ENCODE results near the gene IL11. TPM values are rescaled to one million over a fixed set of nuclear protein-coding genes. Genes with fewer than 3 reads are reported as not detected.
"Not testable (repeated sequence)": the region's sequence is repeated elsewhere in the genome, so short reads cannot be mapped to it uniquely, and the experiment has no call there.

The IL11 gene
- total RNA-seq: under 1 TPM in 2 of 6 donors, not detected in 4; 0.20 to 0.34 TPM

GRCh38 chr19:55370305-55370988, at the start of gene IL11:
TSS of gene IL11 (minus strand) at chr19:55370463. CDS start at chr19:55370310, 153 bp downstream.
- ATAC-seq (ENCODE audit: low FRiP score in 2 of 2) (peak in 1 of 2 donors; percentile 9), DNase-seq (no peak)
- no peaks in the 10 kb centered on the region for H3K36me3 ChIP-seq
- H3K9me3 ChIP-seq: no peaks in the 10 kb centered on the region
- H3K4me1 ChIP-seq: peaks cover 11 to 29% (median 21%) of the 10 kb centered on the region in 4 donors
- peak within 1 kb of the TSS in 3 of 4 donors; percentile 17 to 38 (median 25) for H3K4me3 ChIP-seq
- WGBS, 2 donors: 6 to 19% methylated on average over 18 to 31 of the region's 32 CpGs
- no peak for TF ChIP-seq POLR2A (IDR thresholded peaks at IDR 0.05)
- no peak for TF ChIP-seq POLR2AphosphoS5 (IDR thresholded peaks at IDR 0.05)
- no peak for TF ChIP-seq CTCF (IDR thresholded peaks at IDR 0.05)
- no peak for TF ChIP-seq EP300 (IDR thresholded peaks at IDR 0.05)
- peaks cover 1 to 58% (median 34%) of the 10 kb centered on the region in 4 donors for H3K27me3 ChIP-seq
- no peak within 1 kb of the TSS for H3K27ac ChIP-seq

- 60 to 70% methylated on average over 1 to 5 of the region's 5 CpGs for WGBS, 2 donors
- Histone ChIP-seq H3K36me3 (no peaks in the 10 kb centered on the region), H3K27me3 (no peaks in the 10 kb centered on the region), H3K4me3 (no peak overlapping the region), H3K27ac (no peak overlapping the region), H3K4me1 (no peaks in the 10 kb centered on the region), H3K9me3 (no peaks in the 10 kb centered on the region)
- TF ChIP-seq EP300 (IDR thresholded peaks at IDR 0.05) (no peak), POLR2AphosphoS5 (IDR thresholded peaks at IDR 0.05) (no peak), POLR2A (IDR thresholded peaks at IDR 0.05) (no peak), CTCF (IDR thresholded peaks at IDR 0.05) (no peak)
- DNase-seq (no peak), ATAC-seq (ENCODE audit: low FRiP score in 2 of 2) (no peak)
Observed at GRCh38 chr19:55419624-55420236, 49.5 kb upstream of the IL11 start.

- no peaks in the 10 kb centered on the region for H3K27me3 ChIP-seq
- H3K9me3 ChIP-seq: no peaks in the 10 kb centered on the region
- H3K4me3 ChIP-seq: no peak overlapping the region
- no peak for ATAC-seq (ENCODE audit: low FRiP score in 2 of 2)
- TF ChIP-seq POLR2A (IDR thresholded peaks at IDR 0.05) (no peak), EP300 (IDR thresholded peaks at IDR 0.05) (no peak), POLR2AphosphoS5 (IDR thresholded peaks at IDR 0.05) (no peak)
- H3K4me1 ChIP-seq: no peaks in the 10 kb centered on the region
- 59 to 73% methylated on average over 3 to 5 of the region's 5 CpGs for WGBS, 2 donors
- no peaks in the 10 kb centered on the region for H3K36me3 ChIP-seq
- H3K27ac ChIP-seq: no peak overlapping the region
- no peak for DNase-seq
Observed at GRCh38 chr19:55419103-55419502, 48.8 kb upstream of the IL11 start.

- Histone ChIP-seq H3K9me3 (no peaks in the 10 kb centered on the region), H3K4me1 (no peaks in the 10 kb centered on the region), H3K27me3 (no peaks in the 10 kb centered on the region), H3K36me3 (no peaks in the 10 kb centered on the region), H3K4me3 (no peak overlapping the region), H3K27ac (no peak overlapping the region)
- ATAC-seq (ENCODE audit: low FRiP score in 2 of 2): peak; percentile 71 to 89
- DNase-seq: peak in 1 of 2 donors; percentile 39
- WGBS, 2 donors: 19 to 22% methylated on average over 6 to 7 of the region's 7 CpGs
- TF ChIP-seq POLR2A (IDR thresholded peaks at IDR 0.05) (no peak), EP300 (IDR thresholded peaks at IDR 0.05) (no peak), CTCF (IDR thresholded peaks at IDR 0.05) (peak; percentile 35 to 66 (median 54)), POLR2AphosphoS5 (IDR thresholded peaks at IDR 0.05) (no peak)
Observed at GRCh38 chr19:55418185-55418584, 47.9 kb upstream of the IL11 start.

GRCh38 chr19:55410168-55410567, 39.9 kb upstream of the IL11 start:
- H3K27me3 ChIP-seq: no peaks in the 10 kb centered on the region
- H3K36me3 ChIP-seq: peaks cover 0 to 7% (median 2%) of the 10 kb centered on the region in 4 donors
- 85 to 96% methylated on average over 2 of the region's 2 CpGs for WGBS, 2 donors
- no peak for TF ChIP-seq CTCF (IDR thresholded peaks at IDR 0.05)
- TF ChIP-seq POLR2AphosphoS5 (IDR thresholded peaks at IDR 0.05): no peak
- no peak for TF ChIP-seq EP300 (IDR thresholded peaks at IDR 0.05)
- no peak for TF ChIP-seq POLR2A (IDR thresholded peaks at IDR 0.05)
- H3K4me3 ChIP-seq: no peak overlapping the region
- H3K9me3 ChIP-seq: no peaks in the 10 kb centered on the region
- H3K4me1 ChIP-seq: peaks cover 18 to 26% (median 19%) of the 10 kb centered on the region in 4 donors
- H3K27ac ChIP-seq: no peak overlapping the region
- DNase-seq (no peak), ATAC-seq (ENCODE audit: low FRiP score in 2 of 2) (no peak)

- H3K4me3 ChIP-seq; DNase-seq; H3K27me3 ChIP-seq; ATAC-seq (ENCODE audit: low FRiP score in 2 of 2); H3K27ac ChIP-seq; H3K9me3 ChIP-seq: not testable (repeated sequence)
- 89 to 99% methylated on average over 8 of the region's 8 CpGs for WGBS, 2 donors
- Histone ChIP-seq H3K36me3 (peaks cover 0 to 15% (median 4%) of the 10 kb centered on the region in 4 donors), H3K4me1 (peaks cover 18 to 26% (median 19%) of the 10 kb centered on the region in 4 donors)
Observed at GRCh38 chr19:55409179-55409578, 38.9 kb upstream of the IL11 start.
